HepG2 (cell line): ENCODE results near the gene RTKN2. TPM values are rescaled to one million over a fixed set of nuclear protein-coding genes. Genes with fewer than 3 reads are reported as not detected.
A peak's percentile ranks its signal among the peaks of the same experiment; 100 is the strongest.

ENCODE experiments used
- ATAC-seq: fragments of 200-7000 bp; cut with Tn5 transposase; 3 replicates; pipeline ENCODE4 v1.9.1; 2020; ENCODE audit warnings: mild to moderate bottlenecking, moderate library complexity
- BruUV-seq: library from RNA; stranded (reverse); fragments of 400-500 nt; replicated peaks from 2 replicates; lab custom pipeline; 2021; lab: Mats Ljungman, UMichigan
- CTCF ChIA-PET: fragments of 300-600 bp; formaldehyde crosslinking; extraction: SDS; loops from one replicate; lab custom pipeline; 2021; ENCODE audit warnings: low total read pairs, inconsistent platforms, low intra/inter-chr PET ratio; lab: Yijun Ruan, JAX
- POLR2A ChIA-PET: fragments of 350-600 bp; sonication (Branson Sonifier 250); formaldehyde crosslinking; loops from one replicate; lab custom pipeline; 2020; ENCODE audit warnings: antibody characterized with exemption, inconsistent platforms; lab: Yijun Ruan, JAX
- DNase-seq: peaks from one replicate; pipeline ENCODE4 v3.0.0-alpha.2; 2015; ENCODE audit warnings: low spot score
- FAIRE-seq: peaks from 3 replicates; lab custom pipeline; 2011; peaks lifted over from hg19 to GRCh38; lab: Jason Lieb, UNC
- H2AFZ ChIP-seq: one replicate; pipeline ENCODE4 v1.6.1; 2011; ENCODE audit warnings: low read length, inconsistent platforms
- H3K27ac ChIP-seq: fragments of 300-600 bp; 3 replicates; pipeline ENCODE4 v1.8.0; 2011; ENCODE audit warnings: mixed run types, mild to moderate bottlenecking, mixed read lengths, low read length, inconsistent platforms; ENCODE audit not compliant: insufficient read depth; ENCODE audit errors: extremely low read length
- H3K27me3 ChIP-seq, 2 experiments: fragments of 200-600 bp in 1 of 2; 2 replicates in 1 of 2; 3 replicates in 1 of 2; pipeline versions ENCODE4 v1.6.0 to v1.8.0; 2011; ENCODE audit warnings: low read length in 2 of 2, mild to moderate bottlenecking in 2 of 2, moderate library complexity in 2 of 2, inconsistent platforms in 1 of 2; ENCODE audit not compliant: insufficient read depth in 2 of 2, control insufficient read depth in 1 of 2
- H3K36me3 ChIP-seq, 2 experiments: fragments of 200-600 bp in 1 of 2; replicated peaks in 1 of 2; 2 replicates in 1 of 2; 3 replicates in 1 of 2; pipeline versions ENCODE4 v1.5.1 to v1.8.0; 2011; ENCODE audit warnings: low read length in 2 of 2, inconsistent platforms in 1 of 2; ENCODE audit not compliant: insufficient read depth in 2 of 2, control insufficient read depth in 1 of 2
- H3K4me1 ChIP-seq: 2 replicates; pipeline ENCODE4 v1.5.1; 2012; ENCODE audit warnings: low read length, inconsistent platforms; ENCODE audit not compliant: insufficient read depth
- H3K4me2 ChIP-seq: 2 replicates; pipeline ENCODE4 v1.6.0; 2011; ENCODE audit warnings: low read depth, low read length, inconsistent platforms
- H3K4me3 ChIP-seq, 3 experiments: fragments of 200-600 bp in 1 of 3; sonication (generic), shearing (Covaris generic) in 1 of 3; replicated peaks in 1 of 3; 2 replicates each; pipeline ENCODE4 v1.5.1; 2011 to 2016; ENCODE audit warnings: low read length in 3 of 3, inconsistent platforms in 2 of 3, low read depth in 2 of 3, mild to moderate bottlenecking in 2 of 3, control low read depth in 1 of 3, mixed read lengths in 1 of 3; ENCODE audit not compliant: insufficient read depth in 1 of 3
- H3K79me2 ChIP-seq: one replicate; pipeline ENCODE4 v1.6.1; 2011; ENCODE audit warnings: low read length, inconsistent platforms; ENCODE audit not compliant: insufficient read depth
- H3K9ac ChIP-seq: 2 replicates; pipeline ENCODE4 v1.6.0; 2011; ENCODE audit warnings: mild to moderate bottlenecking, low read depth, low read length, inconsistent platforms; ENCODE audit not compliant: insufficient read depth
- H3K9me3 ChIP-seq: 2 replicates; pipeline ENCODE4 v1.5.1; 2012; ENCODE audit warnings: mild to moderate bottlenecking, low read length
- H4K20me1 ChIP-seq: 2 replicates; pipeline ENCODE4 v1.6.0; 2011; ENCODE audit warnings: inconsistent platforms, mild to moderate bottlenecking, low read length, moderate library complexity; ENCODE audit not compliant: insufficient read depth
- CHD4 ChIP-seq: fragments of 200-600 bp; sonication (generic); IDR thresholded peaks from 2 replicates; pipeline ENCODE4 v1.7.0; 2017; ENCODE audit warnings: mild to moderate bottlenecking, low read length, borderline replicate concordance
- DR1 ChIP-seq: sonication (generic); formaldehyde crosslinking; IDR thresholded peaks from 2 replicates; pipeline ENCODE4 v1.8.0; 2021; ENCODE audit warnings: mild to moderate bottlenecking, missing genetic modification reagents, inconsistent platforms
- FIP1L1 ChIP-seq: fragments of 200-400 bp; formaldehyde crosslinking; IDR thresholded peaks from 2 replicates; pipeline ENCODE4 v1.6.1; 2018; ENCODE audit warnings: low read depth, mild to moderate bottlenecking, low read length, moderate library complexity, borderline replicate concordance; ENCODE audit not compliant: insufficient read depth
- FOSL2 ChIP-seq: sonication (generic); formaldehyde crosslinking; IDR thresholded peaks from 2 replicates; pipeline ENCODE4 v1.4.0; 2020; ENCODE audit warnings: missing genetic modification reagents
- HMGA1 ChIP-seq: sonication (generic); formaldehyde crosslinking; conservative IDR thresholded peaks from 2 replicates; pipeline ENCODE4 v1.4.0; 2020; ENCODE audit warnings: missing genetic modification reagents
- JUN ChIP-seq: sonication (generic); formaldehyde crosslinking; IDR thresholded peaks from 2 replicates; pipeline ENCODE4 v1.4.0; 2020; ENCODE audit warnings: mild to moderate bottlenecking, missing genetic modification reagents
- NFE2L1 ChIP-seq: sonication (generic); formaldehyde crosslinking; IDR thresholded peaks from 2 replicates; pipeline ENCODE4 v1.4.0; 2020; ENCODE audit warnings: missing genetic modification reagents, mild to moderate bottlenecking, borderline replicate concordance
- REXO4 ChIP-seq: sonication (generic); formaldehyde crosslinking; IDR thresholded peaks from 2 replicates; pipeline ENCODE4 v1.8.0; 2022; ENCODE audit warnings: missing genetic modification reagents, mild to moderate bottlenecking, borderline replicate concordance
- SCMH1 ChIP-seq: sonication (generic); formaldehyde crosslinking; IDR thresholded peaks from 2 replicates; pipeline ENCODE4 v1.9.0; 2021; ENCODE audit warnings: missing genetic modification reagents, mild to moderate bottlenecking, borderline replicate concordance
- SIN3A ChIP-seq: IDR thresholded peaks from 2 replicates; pipeline ENCODE4 v1.6.1; 2011; ENCODE audit warnings: low read depth, mild to moderate bottlenecking, control low read depth, low read length, borderline replicate concordance
- SSRP1 ChIP-seq: IDR thresholded peaks from 2 replicates; pipeline ENCODE4 v1.6.1; 2016; ENCODE audit warnings: control low read depth
- ZFP41 ChIP-seq: sonication (generic); formaldehyde crosslinking; IDR thresholded peaks from 2 replicates; pipeline ENCODE4 v1.4.0; 2020; ENCODE audit warnings: mild to moderate bottlenecking, missing genetic modification reagents, borderline replicate concordance
- ZNF101 ChIP-seq: sonication (generic); formaldehyde crosslinking; IDR thresholded peaks from 2 replicates; pipeline ENCODE4 v1.4.0; 2020; ENCODE audit warnings: mild to moderate bottlenecking, low read depth, missing genetic modification reagents, borderline replicate concordance
- ZNF530 ChIP-seq: sonication (generic); formaldehyde crosslinking; IDR thresholded peaks from 2 replicates; pipeline ENCODE4 v1.5.0; 2020; ENCODE audit warnings: low read depth, mild to moderate bottlenecking, missing genetic modification reagents
- ZNF773 ChIP-seq: sonication (generic); formaldehyde crosslinking; IDR thresholded peaks from 2 replicates; pipeline ENCODE4 v1.4.0; 2020; ENCODE audit warnings: missing genetic modification reagents, borderline replicate concordance
- WGBS: methylation state at CpG from one replicate; pipeline ENCODE4 v1.1.6; 2017; ENCODE audit warnings: low lambda C conversion rate; 5-methylcytosine and 5-hydroxymethylcytosine counted together
- in situ Hi-C: cut with HindIII; loops from 2 replicates; pipeline ENCODE4 v1.10.0; 2017; ENCODE audit warnings: low pct_unique_long_range_greater_than_20kb; ENCODE audit not compliant: extremely low pct_ligation_motif_present
- intact Hi-C: fragments of 100-400 bp; cut with micrococcal nuclease; formaldehyde crosslinking; loops from one replicate; pipeline ENCODE4 v1.10.0; 2022; ENCODE audit not compliant: unreplicated experiment
- polyA plus RNA-seq, 8 experiments: library from polyadenylated mRNA; depleted of rRNA in 3 of 8; stranded (reverse) in 7 of 8; unstranded in 1 of 8; fragments of >200 nt; fragmentation: Illumina TruSeq in 4 of 8; extraction: Trizol in 4 of 8; gene quantifications; 2 replicates each; pipeline versions ENCODE4 v1.2.1 to v1.2.3, GENCODE V29; 2011 to 2016; ENCODE audit warnings: low read depth in 4 of 8, missing spikeins in 1 of 8, mixed read lengths in 1 of 8; ENCODE audit not compliant: insufficient read depth in 1 of 8
- total RNA-seq, 5 experiments: library from RNA; depleted of rRNA; stranded (reverse); fragments of >200 nt; fragmentation: Illumina TruSeq; extraction: Trizol; gene quantifications; 2 replicates each; pipeline ENCODE4 v1.2.3, GENCODE V29; 2016; ENCODE audit warnings: low read depth in 1 of 5

The RTKN2 gene
- total and polyA plus RNA-seq, 2 of the 13 experiments (the other 11 are each of a cell fraction or from before 2014, with no cell fraction given) = 2.2 to 7.0 TPM

- POLR2A ChIA-PET = no interaction called here
- H2AFZ ChIP-seq = no peak overlapping the region
- 37% methylated on average over 4 of the region's 4 CpGs for WGBS
Observed at GRCh38 chr10:62162261-62162981, 106.2 kb downstream of the RTKN2 start.

GRCh38 chr10:62159351-62159750 is 109.3 kb downstream of the RTKN2 start:
- TF ChIP-seq SIN3A = no peak
- 0 out of 2 replicates have a peak, but pooled peaks have one; percentile 18 for TF ChIP-seq FOSL2 (CRISPR knock-in tag)
- no peaks in the 10 kb centered on the region for H4K20me1 ChIP-seq
- DNase-seq (no peak), FAIRE-seq (no peak), ATAC-seq (no peak)
- H3K36me3 ChIP-seq = no peaks in the 10 kb centered on the region
- no TSS peak for BruUV-seq
- H3K4me2 ChIP-seq = no peak overlapping the region
- H3K9ac ChIP-seq = no peak overlapping the region
- H2AFZ ChIP-seq = no peak overlapping the region
- H3K4me1 ChIP-seq = peaks cover 1% of the 10 kb centered on the region; the same call in 1 of the 2 replicates
- in situ Hi-C loops = no loop called here
- 0 out of 5 replicates have a peak, but pooled peaks cover 0 to 1% of the 10 kb centered on the region in 2 experiments for H3K27me3 ChIP-seq
- ChIA-PET CTCF (no interaction called here), POLR2A (no interaction called here)
- intact Hi-C loops = no loop called here
- no peaks in the 10 kb centered on the region for H3K79me2 ChIP-seq
- no peak overlapping the region for H3K4me3 ChIP-seq
- no peak overlapping the region for H3K27ac ChIP-seq
- no peaks in the 10 kb centered on the region for H3K9me3 ChIP-seq
- WGBS = 83% methylated on average over 2 of the region's 3 CpGs

More at GRCh38 chr10:62162261-62162981, 106.2 kb downstream of the RTKN2 start:
- Histone ChIP-seq H3K9ac (no peak overlapping the region), H3K4me2 (no peak overlapping the region), H3K27me3 (0 out of 5 replicates have a peak, but pooled peaks cover 0 to 1% of the 10 kb centered on the region in 2 experiments), H3K4me3 (no peak overlapping the region), H4K20me1 (no peaks in the 10 kb centered on the region), H3K27ac (no peak overlapping the region), H3K36me3 (no peaks in the 10 kb centered on the region), H3K4me1 (peaks cover 9% of the 10 kb centered on the region; the same call in 1 of the 2 replicates), H3K79me2 (no peaks in the 10 kb centered on the region), H3K9me3 (no peaks in the 10 kb centered on the region)
- BruUV-seq = no TSS peak
- ATAC-seq (no peak), FAIRE-seq (no peak), DNase-seq (no peak)
- CTCF ChIA-PET = no interaction called here
- TF ChIP-seq REXO4 (no peak), DR1 (CRISPR knock-in tag) (no peak), CHD4 (no peak), ZFP41 (CRISPR knock-in tag) (no peak), FIP1L1 (no peak), ZNF101 (CRISPR knock-in tag) (no peak), HMGA1 (no peak), SCMH1 (CRISPR knock-in tag) (no peak), ZNF530 (CRISPR knock-in tag) (no peak), SSRP1 (CRISPR knock-in tag) (no peak), NFE2L1 (CRISPR knock-in tag) (no peak), JUN (no peak), ZNF773 (CRISPR knock-in tag) (no peak)
- intact Hi-C loops = no loop called here
- in situ Hi-C loops = no loop called here
